Transverse colon (tissue), 4 donors: ENCODE measurements around the gene NUCKS1. TPM values are rescaled to one million over a fixed set of nuclear protein-coding genes. Genes with fewer than 3 reads are reported as not detected.

ENCODE experiments used
- DNase-seq: peaks from one replicate; pipeline ENCODE4 v3.0.0-alpha.2; 2019
- H3K27ac ChIP-seq, 4 donors: fragments of 200-600 bp; sonication (generic); 2 replicates each; pipeline ENCODE4 v1.5.1; 2016 to 2018; ENCODE audit warnings: inconsistent platforms in 4 of 4
- H3K27me3 ChIP-seq: fragments of 200-600 bp; sonication (generic); 2 replicates; pipeline ENCODE4 v1.5.1; 2017; ENCODE audit warnings: inconsistent platforms
- H3K36me3 ChIP-seq, 4 donors: fragments of 200-600 bp; sonication (generic); 2 replicates each; pipeline ENCODE4 v1.5.1; 2017 to 2019; ENCODE audit warnings: inconsistent platforms in 4 of 4
- H3K4me1 ChIP-seq, 4 donors: fragments of 200-600 bp; sonication (generic); 2 replicates each; pipeline ENCODE4 v1.5.1; 2017 to 2020; ENCODE audit warnings: inconsistent platforms in 4 of 4
- H3K4me3 ChIP-seq, 4 donors: fragments of 200-600 bp; sonication (generic); 1 replicate in 1 of 4; 2 replicates in 3 of 4; pipeline versions ENCODE4 v1.5.1 to v1.6.1; 2017 to 2019; ENCODE audit warnings: inconsistent platforms in 4 of 4
- H3K9me3 ChIP-seq, 2 donors: fragments of 200-600 bp; sonication (generic); 2 replicates each; pipeline ENCODE4 v1.5.1; 2017 to 2019; ENCODE audit warnings: inconsistent platforms in 2 of 2
- EP300 ChIP-seq: sonication (generic); formaldehyde crosslinking; IDR thresholded peaks from one replicate; pipeline ENCODE4 v1.6.1; 2017; ENCODE audit warnings: antibody characterized with exemption, low read depth
- POLR2A ChIP-seq: fragments of 450-650 bp; IDR thresholded peaks from one replicate; pipeline ENCODE4 v1.6.1; 2016; ENCODE audit warnings: antibody characterized with exemption, mild to moderate bottlenecking, moderate library complexity
- POLR2AphosphoS5 ChIP-seq, 3 donors: sonication (generic); formaldehyde crosslinking; IDR thresholded peaks; one replicate each; pipeline ENCODE4 v1.6.1; 2016; ENCODE audit warnings: antibody characterized with exemption in 3 of 3
- WGBS, 2 donors: methylation state at CpG; one replicate each; pipeline ENCODE4 v1.1.5; 2018; ENCODE audit warnings: low coverage in 1 of 2; 5-methylcytosine and 5-hydroxymethylcytosine counted together
- in situ Hi-C, 4 donors: fragments of 200-750 bp; cut with MboI; loops; one replicate each; pipeline versions ENCODE4 v1.15.0 to v1.15.1; 2017; ENCODE audit warnings: low sequenced_read_pairs in 3 of 4, low pct_ligation_motif_present in 1 of 4, low pct_unique_long_range_greater_than_20kb in 1 of 4
- intact Hi-C: fragments of 100-400 bp; cut with DNase I; formaldehyde crosslinking; loops from one replicate; pipeline ENCODE4 v1.15.1; 2023; ENCODE audit warnings: low total_unique reads
- total RNA-seq, 4 donors: library from RNA; depleted of rRNA; stranded (reverse); fragments of >200 nt; gene quantifications; one replicate each; pipeline ENCODE4 v1.1.0, GENCODE V29; 2016
- TF ChIP-seq, protein P1 (sequence below), 5 experiments: fragments of 200-600 bp in 3 of 5; fragments of 450-650 bp in 2 of 5; sonication (generic) in 3 of 5; IDR thresholded peaks; 1 replicate in 2 of 5; 2 replicates in 3 of 5; pipeline ENCODE4 v1.5.1; 2016 to 2017; ENCODE audit warnings: antibody characterized with exemption in 5 of 5, inconsistent platforms in 3 of 5, mild to moderate bottlenecking in 2 of 5, moderate library complexity in 1 of 5

Gene NUCKS1
- total RNA-seq, 4 donors from 2014 or later = 21.7 to 45.7 (median 35.1) TPM

DNA sequence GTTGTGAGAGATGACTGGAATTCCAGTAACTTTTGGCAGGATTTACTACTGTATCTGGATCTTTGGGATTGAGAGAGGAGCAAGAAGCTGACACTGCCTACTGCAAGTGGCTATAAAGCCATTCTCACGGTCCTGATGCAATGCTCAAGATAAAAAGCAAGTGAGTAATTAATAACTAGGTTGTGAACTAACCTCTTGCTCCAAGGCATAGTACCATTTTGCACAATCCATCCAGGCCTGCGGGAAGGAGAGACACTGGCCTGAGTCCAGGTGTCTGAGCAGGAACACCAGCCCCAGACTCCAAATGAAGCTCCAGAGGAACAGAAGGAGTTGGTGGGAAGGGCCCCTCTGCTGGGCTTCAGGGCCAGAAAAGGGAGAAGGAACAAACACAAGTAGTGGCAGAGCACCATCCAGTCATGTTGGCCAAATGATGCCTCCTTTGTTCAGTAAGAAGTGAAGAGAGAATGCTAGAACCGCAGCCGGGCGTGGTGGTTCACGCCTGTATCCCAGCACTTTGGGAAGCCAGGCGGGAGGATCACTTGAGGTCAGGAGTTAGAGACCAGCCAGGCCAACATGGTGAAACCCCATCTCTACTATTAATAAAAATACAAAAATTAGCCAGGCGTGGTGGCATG is 59.7 kb downstream of the NUCKS1 start:
- intact Hi-C loops (no loop called here), in situ Hi-C loops (no loop called here)
- no peak for TF ChIP-seq POLR2AphosphoS5 (IDR thresholded peaks at IDR 0.05)
- H3K27me3 ChIP-seq = no peaks in the 10 kb centered on the region
- H3K4me1 ChIP-seq = no peaks in the 10 kb centered on the region
- 82 to 90% methylated on average over 7 to 8 of the region's 8 CpGs for WGBS, 2 donors
- H3K4me3 ChIP-seq = no peak overlapping the region
- H3K27ac ChIP-seq = no peak overlapping the region
- DNase-seq = no peak
- no peaks in the 10 kb centered on the region for H3K36me3 ChIP-seq
- no peaks in the 10 kb centered on the region for H3K9me3 ChIP-seq

DNA sequence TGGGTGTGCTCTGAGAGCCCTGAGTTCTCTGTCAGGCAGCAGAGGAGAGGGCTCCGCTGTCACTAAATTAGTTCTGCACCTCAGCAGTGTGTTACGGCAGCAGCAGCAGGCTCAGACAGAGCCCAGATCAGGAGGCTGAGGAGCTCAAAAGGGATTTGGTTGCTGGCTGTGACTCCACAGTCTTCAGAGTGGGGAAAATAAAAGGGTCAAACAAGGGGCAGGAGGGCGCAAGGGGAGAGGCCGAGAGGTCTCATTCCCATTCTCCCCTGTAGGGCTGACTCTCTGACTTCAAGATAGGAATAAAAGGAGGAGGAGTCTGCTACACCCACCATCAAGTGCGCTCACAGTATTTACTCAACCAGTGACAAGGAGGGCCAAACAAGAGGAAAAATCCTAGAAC is 60.5 kb downstream of the NUCKS1 start:
- no peak overlapping the region for H3K27ac ChIP-seq
- WGBS, 2 donors = 78 to 90% methylated on average over 3 to 5 of the region's 5 CpGs
- no peaks in the 10 kb centered on the region for H3K9me3 ChIP-seq
- no peaks in the 10 kb centered on the region for H3K27me3 ChIP-seq
- no peak overlapping the region for H3K4me3 ChIP-seq
- H3K36me3 ChIP-seq = no peaks in the 10 kb centered on the region
- no peaks in the 10 kb centered on the region for H3K4me1 ChIP-seq
- DNase-seq = no peak
- intact Hi-C loops = no loop called here
- no peak for TF ChIP-seq POLR2A
- TF ChIP-seq POLR2AphosphoS5 (IDR thresholded peaks at IDR 0.05) = no peak
- TF ChIP-seq, protein P1, sequence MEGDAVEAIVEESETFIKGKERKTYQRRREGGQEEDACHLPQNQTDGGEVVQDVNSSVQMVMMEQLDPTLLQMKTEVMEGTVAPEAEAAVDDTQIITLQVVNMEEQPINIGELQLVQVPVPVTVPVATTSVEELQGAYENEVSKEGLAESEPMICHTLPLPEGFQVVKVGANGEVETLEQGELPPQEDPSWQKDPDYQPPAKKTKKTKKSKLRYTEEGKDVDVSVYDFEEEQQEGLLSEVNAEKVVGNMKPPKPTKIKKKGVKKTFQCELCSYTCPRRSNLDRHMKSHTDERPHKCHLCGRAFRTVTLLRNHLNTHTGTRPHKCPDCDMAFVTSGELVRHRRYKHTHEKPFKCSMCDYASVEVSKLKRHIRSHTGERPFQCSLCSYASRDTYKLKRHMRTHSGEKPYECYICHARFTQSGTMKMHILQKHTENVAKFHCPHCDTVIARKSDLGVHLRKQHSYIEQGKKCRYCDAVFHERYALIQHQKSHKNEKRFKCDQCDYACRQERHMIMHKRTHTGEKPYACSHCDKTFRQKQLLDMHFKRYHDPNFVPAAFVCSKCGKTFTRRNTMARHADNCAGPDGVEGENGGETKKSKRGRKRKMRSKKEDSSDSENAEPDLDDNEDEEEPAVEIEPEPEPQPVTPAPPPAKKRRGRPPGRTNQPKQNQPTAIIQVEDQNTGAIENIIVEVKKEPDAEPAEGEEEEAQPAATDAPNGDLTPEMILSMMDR (IDR thresholded peaks at IDR 0.05) = no peak
- no peak for TF ChIP-seq EP300
- in situ Hi-C loops = no loop called here

DNA sequence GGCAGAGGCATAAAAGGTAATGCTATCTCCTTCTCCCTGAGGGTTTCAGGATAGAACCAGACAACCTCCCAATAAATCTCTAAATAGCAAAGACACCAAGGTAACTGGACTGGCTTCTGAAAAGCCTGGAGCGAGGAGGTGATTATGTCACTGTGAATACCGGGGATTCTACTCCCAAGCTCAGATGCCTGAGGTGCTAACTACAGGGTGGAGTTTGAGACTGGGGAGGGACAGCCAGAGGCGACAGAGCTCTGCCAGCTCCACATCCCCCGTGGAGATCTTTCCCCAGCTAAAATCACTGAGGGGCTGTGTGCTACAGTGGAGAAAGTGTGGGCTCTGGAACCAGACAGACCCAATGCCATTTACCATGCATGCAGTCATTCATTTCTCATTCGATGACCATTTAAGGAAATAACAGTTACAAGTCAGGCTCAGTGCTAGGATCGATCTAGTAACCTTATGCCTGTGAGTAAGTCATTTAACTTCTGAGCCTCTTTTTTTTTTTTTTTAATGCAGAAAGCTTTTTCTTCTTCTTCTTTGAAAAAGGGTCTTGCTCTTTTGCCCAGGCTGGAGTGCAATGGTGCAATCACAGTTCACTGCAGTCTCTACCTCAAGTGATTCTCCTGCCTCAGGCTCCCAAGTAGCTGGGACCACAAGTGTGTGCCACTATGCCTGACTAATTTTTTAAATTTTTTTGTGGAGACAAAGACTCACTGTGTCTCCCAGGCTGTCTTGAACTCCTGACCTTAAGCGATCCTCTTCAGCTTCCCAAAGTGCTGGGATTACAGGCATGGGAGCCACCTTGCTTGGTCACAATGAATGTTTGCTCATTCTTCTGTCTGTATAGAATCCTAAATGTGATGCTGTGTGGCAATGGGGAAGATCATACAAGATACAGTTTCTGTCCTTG is 61.6 kb downstream of the NUCKS1 start:
- intact Hi-C loops = no loop called here
- H3K9me3 ChIP-seq = no peaks in the 10 kb centered on the region
- H3K4me1 ChIP-seq = no peaks in the 10 kb centered on the region
- in situ Hi-C loops = no loop called here
- no peak for DNase-seq
- H3K4me3 ChIP-seq = no peak overlapping the region
- TF ChIP-seq POLR2A (no peak), EP300 (no peak), POLR2AphosphoS5 (IDR thresholded peaks at IDR 0.05) (no peak)
- TF ChIP-seq, protein P1 (IDR thresholded peaks at IDR 0.05) = no peak
- no peaks in the 10 kb centered on the region for H3K27me3 ChIP-seq
- no peak overlapping the region for H3K27ac ChIP-seq
- no peaks in the 10 kb centered on the region for H3K36me3 ChIP-seq
- 53 to 83% methylated on average over 4 to 7 of the region's 7 CpGs for WGBS, 2 donors

DNA sequence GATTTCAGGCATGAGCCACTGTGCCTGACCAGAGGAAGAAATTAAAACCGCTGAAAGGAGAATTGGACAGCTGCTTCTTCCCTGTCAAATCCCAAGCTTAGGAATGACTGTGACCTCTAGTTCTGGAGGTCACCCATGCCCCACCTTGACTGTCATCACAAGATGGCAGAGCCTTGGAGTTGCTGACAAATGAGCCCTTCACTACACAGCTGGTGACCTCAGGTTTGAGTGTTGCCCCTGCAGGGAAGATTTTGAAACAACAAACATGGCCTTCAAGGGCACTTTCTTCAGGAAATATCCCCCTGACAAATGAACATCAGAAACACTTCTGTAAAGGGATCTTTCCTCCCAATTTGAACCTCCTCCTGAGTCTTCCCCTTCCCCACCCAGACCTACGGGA is 62.7 kb downstream of the NUCKS1 start:
- DNase-seq = no peak
- TF ChIP-seq EP300 (no peak), POLR2AphosphoS5 (IDR thresholded peaks at IDR 0.05) (no peak), POLR2A (no peak)
- TF ChIP-seq, protein P1 (IDR thresholded peaks at IDR 0.05) = no peak
- H3K4me1 ChIP-seq = no peaks in the 10 kb centered on the region
- intact Hi-C loops (no loop called here), in situ Hi-C loops (no loop called here)
- 93% methylated on average over 2 of the region's 2 CpGs; no CpG with 5 or more reads in 1 of the 2 donors for WGBS, 2 donors
- H3K9me3 ChIP-seq = no peaks in the 10 kb centered on the region
- no peaks in the 10 kb centered on the region for H3K36me3 ChIP-seq
- no peak overlapping the region for H3K4me3 ChIP-seq
- H3K27me3 ChIP-seq = no peaks in the 10 kb centered on the region
- no peak overlapping the region for H3K27ac ChIP-seq
